ENCODE results near the gene PLXNA2. TPM values are rescaled to one million over a fixed set of nuclear protein-coding genes. Genes with fewer than 3 reads are reported as not detected.

Gene PLXNA2
- total RNA-seq, 1 donor from 2014 or later, result 14.4 TPM

DNA sequence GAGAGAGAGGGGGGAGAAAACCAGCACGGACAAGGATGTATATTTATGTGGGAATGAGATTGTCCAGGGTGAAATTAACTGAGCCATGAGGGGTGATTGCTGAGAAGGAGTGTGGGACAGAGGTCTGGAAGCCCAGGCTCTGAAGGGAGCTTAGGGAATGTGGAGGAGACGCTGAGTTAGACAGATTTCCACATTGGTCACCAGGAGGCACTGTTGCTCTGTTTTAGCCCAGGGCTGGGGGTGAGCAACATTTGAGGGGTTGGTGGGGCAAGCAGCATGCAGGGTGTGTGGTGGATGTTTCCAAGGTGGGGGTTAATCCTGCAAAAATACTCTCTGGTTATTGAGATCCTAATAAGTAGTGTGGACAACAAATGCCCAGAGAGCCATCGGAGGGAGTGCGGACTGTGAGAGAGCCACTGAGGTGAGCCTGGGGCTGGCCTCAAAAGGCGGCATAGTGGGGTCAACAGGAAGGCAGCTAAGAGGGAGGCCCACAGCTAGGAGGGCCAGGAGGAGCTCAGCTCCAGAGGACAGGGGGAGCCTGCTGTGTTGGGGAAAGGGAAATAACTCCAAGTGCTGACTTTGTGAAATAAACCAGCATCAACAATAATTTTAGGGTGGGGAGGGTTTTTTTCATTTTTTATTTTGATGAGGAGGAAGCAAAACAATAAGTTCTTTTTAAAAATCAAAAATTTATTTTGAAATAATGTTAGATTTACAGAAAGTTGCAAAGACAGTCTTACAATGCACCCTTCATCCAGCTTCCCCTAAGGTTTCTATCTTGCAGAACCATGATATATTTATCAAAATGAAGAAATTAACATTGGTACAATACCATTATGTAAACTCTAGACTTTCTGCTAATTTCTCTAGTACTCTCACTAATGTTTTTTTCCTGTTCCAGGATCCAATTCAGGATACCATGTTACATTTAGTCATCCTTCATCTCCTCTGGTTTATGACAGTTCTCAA lies 250.4 kb downstream of the PLXNA2 start:
- intact Hi-C loops (cut with DNase I), result no loop called here
- DNase-seq (no peak), ATAC-seq (ENCODE audit: poor library complexity) (no peak)

GRCh38 chr1:207992677-207993236 lies 251.4 kb downstream of the PLXNA2 start:
- no peak for ATAC-seq (ENCODE audit: poor library complexity)
- intact Hi-C loops (cut with DNase I), result no loop called here

GRCh38 chr1:207991583-207992026 lies 252.6 kb downstream of the PLXNA2 start:
- DNase-seq, result no peak
- ATAC-seq (ENCODE audit: poor library complexity), result no peak
- intact Hi-C loops (cut with DNase I), result no loop called here

More at GRCh38 chr1:207992677-207993236, 251.4 kb downstream of the PLXNA2 start:
- no peak for DNase-seq

DNA sequence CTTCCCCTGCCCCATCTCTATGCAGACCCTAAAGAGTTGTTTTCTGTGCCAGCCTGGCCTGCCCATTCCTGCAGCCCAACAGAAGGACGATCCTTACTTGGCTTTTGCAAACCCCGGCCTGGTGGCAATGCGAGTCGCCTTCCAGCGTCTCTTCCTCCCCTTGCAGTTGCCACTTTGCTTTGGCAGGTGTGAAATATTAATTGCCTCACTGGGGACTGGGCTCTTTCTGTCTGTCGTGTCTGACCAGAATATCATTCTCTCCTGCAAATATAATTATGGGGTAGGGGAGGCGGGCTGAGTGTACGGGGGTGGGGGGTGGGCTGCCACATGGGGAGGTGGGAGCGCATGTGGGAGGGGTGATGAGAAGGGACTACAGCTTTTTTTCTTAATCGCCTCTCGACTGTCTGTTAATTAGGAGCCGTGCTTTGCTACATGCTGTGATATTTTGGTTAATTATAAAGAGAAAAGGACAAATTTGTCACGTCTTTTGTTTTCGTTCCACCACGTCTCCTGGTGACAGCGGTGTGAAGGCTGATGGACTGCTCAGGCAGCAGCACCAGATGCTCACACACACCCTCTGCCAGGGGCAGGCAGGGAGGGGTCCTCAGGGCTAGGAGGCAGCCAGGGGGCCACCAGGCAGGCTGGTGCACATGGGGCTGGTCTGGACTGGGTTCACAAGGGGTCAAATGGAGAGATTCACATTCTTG lies 253.2 kb downstream of the PLXNA2 start:
- ATAC-seq (ENCODE audit: poor library complexity), result no peak

DNA sequence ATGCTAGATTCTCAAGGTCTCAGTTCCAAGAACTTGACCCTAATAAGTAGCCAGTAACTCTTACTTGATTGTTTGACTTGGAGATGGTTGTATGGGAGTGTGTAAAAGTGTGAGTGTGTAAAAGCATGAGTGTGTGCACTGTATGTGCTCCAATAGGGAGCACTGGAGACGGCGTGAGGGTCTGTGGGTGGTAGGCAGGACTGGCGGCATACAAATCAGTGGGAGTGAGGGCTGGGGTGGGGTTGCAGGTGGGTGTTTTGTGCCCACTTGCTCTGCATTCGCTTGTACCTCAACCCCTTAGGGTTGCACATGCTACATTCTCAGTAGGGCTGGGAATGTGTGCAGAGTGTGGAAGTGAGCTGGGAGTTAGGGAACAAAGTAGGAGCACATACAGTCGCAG lies 253.7 kb downstream of the PLXNA2 start:
- ATAC-seq (ENCODE audit: poor library complexity) (no peak), DNase-seq (no peak)
- intact Hi-C loops (cut with DNase I), result no loop called here

More for the DNA sequence above, 253.2 kb downstream of the PLXNA2 start:
- no peak for DNase-seq
- intact Hi-C loops (cut with DNase I), result no loop called here

DNA sequence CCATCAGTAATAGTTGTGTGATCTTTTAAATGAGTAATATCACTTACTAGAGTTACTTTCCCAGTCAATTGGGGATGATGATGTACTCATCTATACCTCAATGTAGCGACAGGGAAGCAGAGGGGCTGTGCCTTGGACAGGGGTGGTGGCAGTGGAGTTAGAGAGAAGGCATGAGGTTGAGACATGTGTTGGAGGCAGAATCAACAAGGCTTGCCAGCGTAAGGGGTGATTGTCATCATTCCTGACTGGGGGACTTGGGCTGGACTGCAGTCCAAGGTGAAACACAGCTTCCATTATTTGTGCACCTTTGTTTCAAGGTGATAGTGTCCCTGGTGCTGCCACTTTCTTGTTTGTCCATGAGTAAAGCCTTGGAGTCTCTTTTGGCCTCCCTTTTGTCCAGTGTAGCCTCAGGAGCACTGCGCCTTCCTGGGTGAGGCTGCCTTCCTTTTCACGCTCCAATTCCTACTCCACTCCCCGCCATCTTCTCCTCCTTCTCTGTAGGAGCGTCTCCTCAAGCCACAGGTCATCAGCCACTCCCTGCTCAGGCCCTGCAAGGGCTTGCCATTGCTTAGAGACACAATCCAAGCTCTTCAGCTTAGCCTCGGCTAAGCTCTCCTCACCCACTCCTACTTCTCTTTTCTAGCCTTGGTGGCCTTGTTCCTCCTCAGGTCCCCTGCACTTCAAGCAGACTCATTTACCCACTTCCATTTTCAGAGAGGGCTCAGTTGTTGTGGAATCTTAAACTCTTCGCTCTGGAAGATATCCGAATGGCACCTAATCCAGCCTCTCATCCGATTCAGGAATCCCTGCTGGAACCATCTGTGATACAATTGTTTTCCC lies 255.6 kb downstream of the PLXNA2 start:
- ATAC-seq (ENCODE audit: poor library complexity), result no peak
- DNase-seq, result no peak
- intact Hi-C loops (cut with DNase I), result no loop called here

DNA sequence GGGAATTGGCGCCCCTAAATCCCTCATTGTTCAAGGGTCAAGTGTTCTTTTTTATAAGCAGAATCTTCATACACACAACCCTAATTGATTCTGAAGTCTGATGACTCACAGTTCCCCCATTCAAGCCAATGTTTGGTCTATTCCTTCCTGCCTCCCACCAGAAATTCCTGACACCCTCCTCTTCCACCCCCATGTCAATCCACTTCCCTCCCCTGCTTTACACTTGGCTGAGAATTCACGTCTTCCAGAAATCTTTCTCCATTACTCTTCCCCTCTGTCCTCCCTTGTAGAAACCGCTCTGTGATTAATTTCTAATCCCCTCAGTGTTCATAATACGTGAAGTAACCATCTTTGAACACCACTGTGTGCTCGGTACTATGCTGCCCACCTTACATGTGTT lies 257.0 kb downstream of the PLXNA2 start:
- no peak for ATAC-seq (ENCODE audit: poor library complexity)
- DNase-seq, result no peak
- intact Hi-C loops (cut with DNase I), result no loop called here

GRCh38 chr1:207985996-207986395 lies 258.2 kb downstream of the PLXNA2 start:
- DNase-seq (no peak), ATAC-seq (ENCODE audit: poor library complexity) (no peak)
- intact Hi-C loops (cut with DNase I), result no loop called here

DNA sequence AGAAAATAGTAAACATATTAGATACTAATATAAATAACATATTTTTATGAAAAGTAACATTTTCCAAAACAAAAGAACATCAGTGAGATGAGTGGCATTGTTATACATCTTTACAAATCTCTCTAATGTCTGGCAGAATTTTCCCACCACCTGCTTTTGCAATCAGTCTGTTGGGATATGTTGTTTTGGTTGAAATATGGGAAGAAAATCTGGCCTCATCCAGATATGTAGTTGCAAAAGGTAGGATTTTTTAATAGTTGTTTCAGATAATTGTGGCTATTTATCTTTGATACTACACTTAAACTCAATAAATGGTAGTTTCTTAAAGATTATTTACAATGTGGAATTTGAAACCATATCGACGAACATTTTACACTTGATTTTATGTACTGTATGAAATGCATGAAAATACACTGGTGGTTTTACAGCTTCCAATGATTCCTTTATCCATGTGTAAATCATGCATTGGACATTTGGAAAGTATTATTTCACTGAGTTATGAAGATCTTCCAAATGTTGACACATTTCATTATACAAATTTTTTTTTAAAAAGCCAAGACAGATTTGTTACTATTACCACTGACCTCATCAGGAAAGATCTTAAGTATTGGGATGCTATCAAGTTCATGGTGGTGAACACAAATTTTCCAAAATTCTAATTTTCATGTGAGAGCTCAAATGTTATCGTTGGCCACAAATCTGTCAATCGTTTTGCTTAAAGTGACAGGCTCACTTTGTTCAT lies 259.2 kb downstream of the PLXNA2 start:
- DNase-seq (no peak), ATAC-seq (ENCODE audit: poor library complexity) (no peak)
- intact Hi-C loops (cut with DNase I), result no loop called here

GRCh38 chr1:207983044-207983635 lies 261.0 kb downstream of the PLXNA2 start:
- intact Hi-C loops (cut with DNase I), result no loop called here
- ATAC-seq (ENCODE audit: poor library complexity), result no peak
- no peak for DNase-seq

- intact Hi-C loops (cut with DNase I), result no loop called here
- ATAC-seq (ENCODE audit: poor library complexity) (no peak), DNase-seq (no peak)
Measured at GRCh38 chr1:207981976-207982375, 262.2 kb downstream of the PLXNA2 start.

DNA sequence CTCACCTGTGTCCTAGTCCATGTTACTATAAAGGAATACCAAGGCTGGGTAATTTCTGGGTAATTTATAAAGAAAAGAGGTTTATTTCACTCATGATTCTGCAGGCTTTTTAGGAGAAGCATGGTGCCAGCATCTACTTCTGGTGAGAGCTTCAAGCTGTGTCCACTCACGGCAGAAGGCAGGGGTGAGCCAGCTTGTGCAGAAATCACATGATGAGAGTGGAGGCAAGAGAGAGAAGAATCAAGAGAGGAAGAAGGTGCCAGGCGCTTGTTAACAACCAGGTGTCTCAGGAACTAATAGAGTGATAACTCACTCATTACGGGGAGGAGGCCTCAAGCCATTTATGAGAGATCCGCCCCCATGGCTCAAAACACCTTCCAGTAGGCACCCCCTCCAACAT lies 265.7 kb downstream of the PLXNA2 start:
- intact Hi-C loops (cut with DNase I), result no loop called here
- no peak for DNase-seq
- no peak for ATAC-seq (ENCODE audit: poor library complexity)

DNA sequence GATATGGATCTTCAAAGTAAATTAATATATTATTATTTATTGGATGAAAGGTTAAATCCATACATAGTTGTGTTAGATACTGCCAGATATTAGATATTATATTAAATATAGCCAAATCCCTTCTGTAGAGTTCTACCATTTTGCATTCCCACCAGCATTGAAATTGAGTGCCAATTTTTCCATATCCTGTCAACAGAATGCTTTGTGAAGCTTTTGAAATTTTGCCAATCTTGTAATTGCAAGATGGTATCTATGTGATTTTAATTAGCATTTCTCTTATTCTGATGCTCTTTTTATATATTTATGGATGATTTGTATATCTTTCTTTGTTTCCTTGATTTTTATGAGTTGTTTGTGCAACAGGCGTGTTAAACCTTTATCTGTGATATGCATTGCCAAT lies 266.3 kb downstream of the PLXNA2 start:
- intact Hi-C loops (cut with DNase I), result no loop called here
- DNase-seq, result no peak
- ATAC-seq (ENCODE audit: poor library complexity), result no peak

DNA sequence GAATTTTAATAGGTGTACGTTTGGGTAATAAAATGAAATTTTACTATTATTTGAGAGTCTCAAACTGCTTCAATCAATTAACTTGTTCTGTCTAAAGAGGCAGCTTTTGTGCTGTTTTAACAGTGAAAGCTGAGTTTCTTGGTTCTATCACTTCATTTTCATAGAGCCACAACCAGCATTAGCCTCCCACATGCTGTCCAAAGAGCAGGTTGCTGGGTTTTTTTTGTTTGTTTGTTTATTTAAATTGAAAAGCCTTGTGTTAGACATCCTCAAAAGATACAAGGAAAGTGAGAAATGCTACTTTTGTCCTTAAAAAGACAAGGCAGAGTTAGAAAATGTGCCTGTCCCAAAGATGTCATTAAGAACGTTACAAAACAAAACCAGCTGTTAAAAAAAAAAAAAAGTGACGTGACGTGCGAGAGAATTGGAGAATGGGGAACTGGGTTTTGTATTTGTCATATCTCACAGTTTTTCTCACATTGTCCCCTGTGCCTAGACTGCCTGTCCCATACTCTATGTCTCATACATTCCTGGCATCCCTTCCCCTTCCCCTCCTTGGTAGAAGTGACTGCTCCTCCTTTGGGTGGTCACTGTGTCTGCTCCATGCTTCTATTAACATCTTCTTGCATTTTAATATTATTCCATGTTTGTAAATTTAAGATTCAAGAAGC lies 270.2 kb downstream of the PLXNA2 start:
- intact Hi-C loops (cut with DNase I), result no loop called here
- ATAC-seq (ENCODE audit: poor library complexity), result no peak
- DNase-seq, result no peak

- DNase-seq, result no peak
- ATAC-seq (ENCODE audit: poor library complexity), result peak; percentile 19
- intact Hi-C loops (cut with DNase I), result no loop called here
Measured at GRCh38 chr1:207972337-207972736, 271.8 kb downstream of the PLXNA2 start.

Data from Right ventricle myocardium superior (tissue), 1 donor.